ENCODE results near the gene TENT4B. TPM values are rescaled to one million over a fixed set of nuclear protein-coding genes. Genes with fewer than 3 reads are reported as not detected.

The TENT4B gene
- total and polyA plus RNA-seq, 8 donors, result 14.8 to 19.0 (median 15.9) TPM

DNA sequence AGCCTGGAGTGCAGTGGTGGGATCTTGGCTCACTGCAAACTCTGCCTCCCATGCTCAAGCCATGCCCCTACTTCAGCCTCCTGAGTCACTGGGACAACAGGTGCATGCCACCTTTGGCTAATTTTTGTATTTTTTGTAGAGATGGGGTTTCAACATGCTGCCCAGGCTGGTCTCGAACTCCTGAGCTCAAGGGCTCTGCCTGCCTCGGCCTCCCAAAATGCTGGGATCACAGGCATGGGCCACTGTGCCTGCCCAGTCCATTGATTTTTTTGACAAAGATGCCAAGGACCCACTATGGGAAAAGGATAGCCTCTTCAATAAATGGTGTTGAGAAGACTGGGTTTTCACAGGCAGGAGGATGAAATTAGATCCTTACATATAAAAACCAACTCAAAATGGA is 102.4 kb downstream of the TENT4B start:
- H3K4me1 ChIP-seq, result peaks cover 25 to 45% of the 10 kb centered on the region in 2 donors
- no peak for DNase-seq
- no peak overlapping the region for H3K27ac ChIP-seq
- H3K9me3 ChIP-seq, result no peaks in the 10 kb centered on the region
- no peak overlapping the region for H3K4me3 ChIP-seq
- TF ChIP-seq, protein P1, sequence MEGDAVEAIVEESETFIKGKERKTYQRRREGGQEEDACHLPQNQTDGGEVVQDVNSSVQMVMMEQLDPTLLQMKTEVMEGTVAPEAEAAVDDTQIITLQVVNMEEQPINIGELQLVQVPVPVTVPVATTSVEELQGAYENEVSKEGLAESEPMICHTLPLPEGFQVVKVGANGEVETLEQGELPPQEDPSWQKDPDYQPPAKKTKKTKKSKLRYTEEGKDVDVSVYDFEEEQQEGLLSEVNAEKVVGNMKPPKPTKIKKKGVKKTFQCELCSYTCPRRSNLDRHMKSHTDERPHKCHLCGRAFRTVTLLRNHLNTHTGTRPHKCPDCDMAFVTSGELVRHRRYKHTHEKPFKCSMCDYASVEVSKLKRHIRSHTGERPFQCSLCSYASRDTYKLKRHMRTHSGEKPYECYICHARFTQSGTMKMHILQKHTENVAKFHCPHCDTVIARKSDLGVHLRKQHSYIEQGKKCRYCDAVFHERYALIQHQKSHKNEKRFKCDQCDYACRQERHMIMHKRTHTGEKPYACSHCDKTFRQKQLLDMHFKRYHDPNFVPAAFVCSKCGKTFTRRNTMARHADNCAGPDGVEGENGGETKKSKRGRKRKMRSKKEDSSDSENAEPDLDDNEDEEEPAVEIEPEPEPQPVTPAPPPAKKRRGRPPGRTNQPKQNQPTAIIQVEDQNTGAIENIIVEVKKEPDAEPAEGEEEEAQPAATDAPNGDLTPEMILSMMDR (IDR thresholded peaks at IDR 0.05), result no peak
- H3K27me3 ChIP-seq, result no peaks in the 10 kb centered on the region
- intact Hi-C loops (cut with DNase I), result no loop called here
- no peak for ATAC-seq
- H3K36me3 ChIP-seq, result no peaks in the 10 kb centered on the region

DNA sequence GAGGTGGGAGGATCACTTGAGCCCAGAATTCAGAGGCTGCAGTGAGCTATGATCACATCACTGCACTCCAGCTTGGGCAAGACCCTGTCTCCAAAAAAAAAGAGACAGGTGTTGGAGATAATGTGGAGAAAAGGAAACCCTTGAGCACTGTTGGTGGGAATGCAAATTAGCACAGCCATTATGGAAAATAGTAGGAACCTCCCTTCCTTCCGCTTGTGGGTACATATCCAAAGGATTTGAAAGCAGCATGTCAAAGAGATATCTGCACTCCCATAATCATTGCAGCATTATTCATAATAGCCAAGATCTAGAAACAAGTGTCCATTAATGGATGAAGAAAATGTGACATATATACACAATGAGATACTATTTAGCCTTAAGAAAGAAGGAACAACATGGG is 103.5 kb downstream of the TENT4B start:
- no peak for DNase-seq
- no peaks in the 10 kb centered on the region for H3K27me3 ChIP-seq
- intact Hi-C loops (cut with DNase I), result no loop called here
- peaks cover 17 to 41% of the 10 kb centered on the region in 2 donors for H3K4me1 ChIP-seq
- H3K27ac ChIP-seq, result no peak overlapping the region
- ATAC-seq, result no peak
- H3K9me3 ChIP-seq, result no peaks in the 10 kb centered on the region
- H3K4me3 ChIP-seq, result no peak overlapping the region
- TF ChIP-seq, protein P1 (IDR thresholded peaks at IDR 0.05), result no peak
- no peaks in the 10 kb centered on the region for H3K36me3 ChIP-seq

DNA sequence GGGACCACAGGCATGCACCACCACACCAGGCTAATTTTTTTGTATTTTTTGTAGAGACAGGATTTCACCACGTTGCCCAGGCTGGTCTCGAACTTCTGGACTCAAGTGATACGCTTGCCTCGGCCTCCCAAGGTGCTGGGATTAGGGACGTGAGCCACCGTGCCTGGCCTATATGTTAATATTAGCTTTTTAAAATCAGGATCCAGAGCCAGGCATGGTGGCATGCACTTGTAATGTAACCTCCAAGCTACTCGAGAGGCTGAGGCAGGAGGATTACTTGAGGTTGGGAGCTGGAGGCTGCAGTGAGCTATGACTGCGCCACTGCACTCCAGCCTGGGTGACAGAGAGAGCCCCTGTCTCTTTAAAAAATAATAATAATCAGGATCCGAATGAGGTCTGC is 104.8 kb downstream of the TENT4B start:
- H3K4me1 ChIP-seq, result peaks cover 11 to 33% of the 10 kb centered on the region in 2 donors
- no peaks in the 10 kb centered on the region for H3K27me3 ChIP-seq
- intact Hi-C loops (cut with DNase I), result no loop called here
- ATAC-seq, result no peak
- no peaks in the 10 kb centered on the region for H3K9me3 ChIP-seq
- H3K36me3 ChIP-seq, result no peaks in the 10 kb centered on the region
- DNase-seq, result no peak
- no peak overlapping the region for H3K4me3 ChIP-seq
- TF ChIP-seq, protein P1 (IDR thresholded peaks at IDR 0.05), result no peak
- H3K27ac ChIP-seq, result no peak overlapping the region

DNA sequence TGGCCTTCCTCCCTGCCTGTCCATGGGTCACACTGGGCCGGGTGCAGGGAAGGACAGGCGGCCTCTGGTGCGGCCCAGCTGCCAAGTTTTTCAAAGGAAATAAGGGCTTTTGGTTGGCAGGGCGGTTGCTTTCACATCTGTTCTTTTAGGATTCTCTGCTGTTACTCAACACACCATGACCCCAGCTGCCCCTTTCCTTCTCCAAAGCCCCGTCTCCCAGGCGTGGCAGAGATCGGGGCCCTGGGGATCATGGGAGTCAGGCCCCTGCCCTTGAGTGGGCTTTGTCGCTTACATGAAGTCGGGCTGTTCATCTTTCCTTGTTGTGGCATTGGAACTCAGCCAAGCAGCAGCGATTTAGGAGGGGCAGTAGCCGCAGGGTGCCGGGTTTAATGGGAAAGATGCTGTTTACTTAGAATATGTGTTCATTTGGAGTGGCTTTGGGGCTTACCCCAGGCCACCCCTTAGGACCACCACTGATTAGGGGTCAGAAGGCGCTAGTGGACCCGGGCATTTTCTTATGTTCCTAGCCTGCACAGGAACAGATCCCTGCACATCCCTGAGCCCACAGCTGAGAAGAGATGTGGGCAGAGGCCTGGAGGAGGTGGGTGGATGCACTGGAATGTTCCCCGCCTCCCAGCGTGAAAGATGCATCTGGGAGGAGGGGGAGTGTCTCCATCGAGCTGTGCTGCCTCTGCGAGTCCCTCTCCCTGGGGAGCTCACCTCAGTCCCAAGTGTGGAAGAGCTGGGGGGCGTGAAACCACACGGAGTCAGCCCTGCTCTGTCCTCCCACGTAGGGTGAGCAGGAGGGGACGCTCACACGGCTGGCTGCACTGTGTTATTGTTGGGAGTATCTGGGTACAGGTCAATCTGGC is 106.5 kb downstream of the TENT4B start:
- intact Hi-C loops (cut with DNase I), result no loop called here
- Histone ChIP-seq H3K4me3 (no peak overlapping the region), H3K27me3 (no peaks in the 10 kb centered on the region), H3K36me3 (no peaks in the 10 kb centered on the region), H3K27ac (peak overlapping the region in 1 of 2 donors; percentile 18), H3K4me1 (peaks cover 11 to 40% of the 10 kb centered on the region in 2 donors), H3K9me3 (no peaks in the 10 kb centered on the region)
- TF ChIP-seq, protein P1 (IDR thresholded peaks at IDR 0.05), result no peak
- DNase-seq (peak in 2 of 4 donors; percentile 40 to 69), ATAC-seq (peak; percentile 42)

DNA sequence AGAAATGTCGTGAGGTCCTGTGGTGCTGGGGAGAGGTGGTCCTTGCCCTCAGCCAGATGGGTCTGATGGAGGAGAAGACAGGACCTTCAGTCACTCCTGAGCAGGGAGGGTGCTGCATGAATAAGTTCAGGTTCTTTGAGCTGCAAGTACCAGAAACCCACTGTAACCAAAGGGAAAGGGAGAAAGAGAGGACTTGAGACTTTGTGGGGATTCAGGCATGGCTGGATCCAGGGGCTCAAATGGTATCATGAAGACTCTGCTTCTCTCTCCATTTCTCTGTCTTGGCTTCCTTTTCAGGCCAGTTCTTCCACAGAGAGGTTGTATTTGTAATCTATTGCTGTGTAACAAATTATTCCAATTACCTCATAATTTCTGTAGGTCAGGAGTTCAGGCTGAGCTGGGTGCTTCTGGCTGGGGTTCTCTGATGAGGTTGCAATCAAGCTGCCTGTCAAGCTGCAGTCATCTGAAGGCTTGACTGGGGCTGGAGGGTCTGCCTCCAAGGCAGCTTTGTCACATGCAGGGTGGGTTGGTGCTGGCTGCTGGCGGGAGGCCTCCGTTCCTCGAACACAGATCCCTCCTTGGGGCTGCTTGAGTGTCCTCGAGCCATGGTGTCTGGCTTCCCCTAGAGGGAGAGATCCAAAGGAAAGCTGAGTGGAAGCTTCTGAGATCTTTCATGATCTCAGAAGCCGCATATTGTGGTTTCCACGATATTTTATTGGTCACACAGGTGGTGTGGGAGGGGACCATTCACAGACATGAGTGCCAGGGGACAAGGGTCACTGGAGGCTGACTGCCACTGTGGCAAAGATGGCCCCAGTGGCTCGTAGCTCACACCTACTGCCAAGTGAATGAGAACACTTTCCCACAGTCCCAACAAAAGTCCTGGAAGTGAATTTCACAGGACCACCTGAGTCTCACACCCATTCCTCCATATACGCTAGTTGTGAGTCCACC is 107.4 kb downstream of the TENT4B start:
- no peak overlapping the region for H3K27ac ChIP-seq
- no peaks in the 10 kb centered on the region for H3K9me3 ChIP-seq
- ATAC-seq, result no peak
- TF ChIP-seq, protein P1 (IDR thresholded peaks at IDR 0.05), result no peak
- intact Hi-C loops (cut with DNase I), result no loop called here
- H3K36me3 ChIP-seq, result no peaks in the 10 kb centered on the region
- H3K27me3 ChIP-seq, result no peaks in the 10 kb centered on the region
- H3K4me1 ChIP-seq, result peaks cover 11 to 47% of the 10 kb centered on the region in 2 donors
- H3K4me3 ChIP-seq, result no peak overlapping the region
- no peak for DNase-seq

Measured in left lung (tissue), 10 donors.